ENCODE results near the gene ZNF500. TPM values are rescaled to one million over a fixed set of nuclear protein-coding genes. Genes with fewer than 3 reads are reported as not detected.

Gene ZNF500
- total and polyA plus RNA-seq, 2 donors (not counting 3 experiments of a cell fraction or from before 2014, with no cell fraction given), result 8.6 to 13.5 TPM

- DNase-seq (ENCODE audit: low read depth, low spot score) (no peak), FAIRE-seq (no peak)
- no peaks in the 10 kb centered on the region for H3K36me3 ChIP-seq (ENCODE audit: control insufficient read depth in 2 of 2, extremely low read depth in 1 of 2, insufficient read depth in 2 of 2, low read length in 2 of 2)
- H3K9ac ChIP-seq (replicated peaks; ENCODE audit: extremely low read depth, insufficient read depth, low read length), result no peak overlapping the region
- no peak overlapping the region for H2AFZ ChIP-seq (ENCODE audit: low read depth, low read length)
- no peaks in the 10 kb centered on the region for H4K20me1 ChIP-seq (replicated peaks; ENCODE audit: control insufficient read depth, extremely low read depth, insufficient read depth, low read length)
- BruUV-seq (replicated peaks), result no TSS peak
- intact Hi-C loops (cut with micrococcal nuclease) (no loop called here), dilution Hi-C loops (cut with MboI; ENCODE audit: extremely low pct_ligation_motif_present, low sequenced_read_pairs) (no loop called here)
- H3K4me2 ChIP-seq (ENCODE audit: insufficient read depth, low read length), result no peak overlapping the region
- ChIA-PET CTCF (no interaction called here), POLR2A (no interaction called here)
- TF ChIP-seq MAX (IDR thresholded peaks at IDR 0.05; ENCODE audit: insufficient read depth, insufficient read length) (no peak), CTCF (IDR thresholded peaks at IDR 0.05; ENCODE audit: extremely low read depth in 1 of 2, insufficient read depth in 1 of 2, low read depth in 1 of 2, low read length in 2 of 2) (no peak), FOS (IDR thresholded peaks at IDR 0.05; ENCODE audit: borderline replicate concordance, insufficient read depth, low read length) (no peak), EZH2 (IDR thresholded peaks at IDR 0.05; ENCODE audit: borderline replicate concordance, low read depth, low read length, severe bottlenecking) (no peak), POLR2A (IDR thresholded peaks at IDR 0.05; ENCODE audit: low read depth, low read length) (no peak), POLR2AphosphoS5 (IDR thresholded peaks at IDR 0.05; ENCODE audit: insufficient read depth, low read depth, low read length) (no peak), JUN (IDR thresholded peaks at IDR 0.05; ENCODE audit: borderline replicate concordance, insufficient read depth, insufficient read length, low read depth) (no peak), GATA2 (IDR thresholded peaks at IDR 0.05; ENCODE audit: insufficient read depth, insufficient read length, low read depth, low read length) (no peak), MYC (IDR thresholded peaks at IDR 0.05; ENCODE audit: low read depth, low read length) (no peak)
- no peaks in the 10 kb centered on the region for H3K9me1 ChIP-seq (replicated peaks; ENCODE audit: control insufficient read depth, extremely low read depth, insufficient read depth, low read length)
- no peaks in the 10 kb centered on the region for H3K9me3 ChIP-seq (replicated peaks; ENCODE audit: control insufficient read depth, insufficient read depth, low read length)
- no peak overlapping the region for H3K4me3 ChIP-seq (replicated peaks in 1 of 3; ENCODE audit: insufficient read depth in 1 of 3, low read depth in 1 of 3, low read length in 3 of 3)
- no peaks in the 10 kb centered on the region for H3K79me2 ChIP-seq (ENCODE audit: control insufficient read depth, insufficient read depth, low read length)
- no peaks in the 10 kb centered on the region for H3K4me1 ChIP-seq (ENCODE audit: control insufficient read depth, extremely low read depth, insufficient read depth, low read length)
- no peaks in the 10 kb centered on the region for H3K27me3 ChIP-seq (ENCODE audit: control insufficient read depth in 2 of 2, insufficient read depth in 2 of 2, low read length in 2 of 2)
- H3K27ac ChIP-seq (ENCODE audit: insufficient read depth, low read depth, low read length), result no peak overlapping the region
These were observed 21.7 kb downstream of the ZNF500 start for GRCh38 chr16:4745274-4745569.
